Stomach (tissue), 9 donors: ENCODE results near the gene TP53I13. TPM values are rescaled to one million over a fixed set of nuclear protein-coding genes. Genes with fewer than 3 reads are reported as not detected.

Experiments used
- DNase-seq, 2 donors: peaks; one replicate each; pipeline versions ENCODE4 v3.0.0 to v3.0.0-alpha.2; 2013 to 2019
- H3K27ac ChIP-seq, 5 donors: fragments of 200-600 bp in 4 of 5; sonication (generic) in 4 of 5; one replicate each; pipeline ENCODE4 v1.5.1; 2013 to 2019; ENCODE audit warnings: mild to moderate bottlenecking in 1 of 5, moderate library complexity in 1 of 5
- H3K27me3 ChIP-seq, 3 donors: fragments of 200-600 bp; sonication (generic); one replicate each; pipeline ENCODE4 v1.5.1; 2017 to 2019; ENCODE audit warnings: mixed run types in 1 of 3
- H3K36me3 ChIP-seq, 4 donors: fragments of 200-600 bp; sonication (generic); 1 replicate in 3 of 4; 2 replicates in 1 of 4; pipeline ENCODE4 v1.5.1; 2016 to 2019
- H3K4me1 ChIP-seq, 4 donors: fragments of 200-600 bp; sonication (generic); one replicate each; pipeline ENCODE4 v1.5.1; 2016 to 2019
- H3K4me3 ChIP-seq, 4 donors: fragments of 200-600 bp; sonication (generic) in 3 of 4; one replicate each; pipeline ENCODE4 v1.5.1; 2016 to 2019; ENCODE audit warnings: mild to moderate bottlenecking in 1 of 4
- H3K9me3 ChIP-seq, 4 donors: fragments of 200-600 bp; sonication (generic); one replicate each; pipeline ENCODE4 v1.5.1; 2016 to 2019
- CTCF ChIP-seq, 7 experiments: fragments of 450-650 bp in 4 of 7; fragments of 200-600 bp in 3 of 7; sonication (generic) in 3 of 7; IDR thresholded peaks; one replicate each; pipeline ENCODE4 v1.5.1; 2016 to 2019; ENCODE audit warnings: antibody characterized with exemption in 7 of 7, control low read depth in 2 of 7, mild to moderate bottlenecking in 1 of 7
- EP300 ChIP-seq: sonication (generic); formaldehyde crosslinking; IDR thresholded peaks from one replicate; pipeline ENCODE4 v1.6.1; 2017; ENCODE audit warnings: antibody characterized with exemption
- POLR2A ChIP-seq, 4 donors: fragments of 450-650 bp; IDR thresholded peaks; one replicate each; pipeline ENCODE4 v1.6.1; 2016; ENCODE audit warnings: antibody characterized with exemption in 4 of 4, control low read depth in 2 of 4, mild to moderate bottlenecking in 1 of 4, moderate library complexity in 1 of 4
- POLR2AphosphoS5 ChIP-seq, 3 donors: sonication (generic); formaldehyde crosslinking; IDR thresholded peaks; one replicate each; pipeline ENCODE4 v1.6.1; 2016; ENCODE audit warnings: antibody characterized with exemption in 3 of 3
- WGBS, 5 donors: extraction: QIAGEN DNeasy Blood & Tissue Kit in 3 of 5; methylation state at CpG; one replicate each; pipeline versions ENCODE4 v1.1.5 to v1.1.7; 2013 to 2018; 5-methylcytosine and 5-hydroxymethylcytosine counted together
- intact Hi-C: fragments of 100-400 bp; cut with DNase I; formaldehyde crosslinking; loops from one replicate; pipeline ENCODE4 v1.15.1; 2023; ENCODE audit warnings: low total_unique reads
- polyA plus RNA-seq, 3 donors: library from polyadenylated mRNA; stranded (reverse); fragments of 200-250 nt; gene quantifications; one replicate each; pipeline ENCODE4 v1.2.3, GENCODE V29; 2013
- total RNA-seq, 5 donors: library from RNA; depleted of rRNA; stranded (reverse); fragments of >200 nt; gene quantifications; one replicate each; pipeline versions ENCODE4 v1.1.0 to v1.2.3, GENCODE V29; 2014 to 2016
- donor health status: healthy with polysubstance abuse.
- donor health status: Bipolar disorder and iron deficiency.
- donor health status: healthy.

Gene TP53I13
- total and polyA plus RNA-seq, 8 donors, result 27.7 to 299 (median 64.1) TPM

GRCh38 chr17:29591737-29592608 is 23.5 kb downstream of the TP53I13 start:
- H3K4me3 ChIP-seq, result peak overlapping the region; percentile 26 to 78 (median 32)
- intact Hi-C loops, result no loop called here
- H3K4me1 ChIP-seq, result peaks cover 56 to 75% (median 65%) of the 10 kb centered on the region in 4 donors
- no peaks in the 10 kb centered on the region for H3K36me3 ChIP-seq
- TF ChIP-seq CTCF (IDR thresholded peaks at IDR 0.05) (peak in 5 of 7 experiments; percentile 88 to 97 (median 93)), POLR2A (IDR thresholded peaks at IDR 0.05) (no peak), POLR2AphosphoS5 (IDR thresholded peaks at IDR 0.05) (peak in 2 of 3 donors; percentile 45 to 79)
- WGBS, 5 donors, result 7 to 9% (median 8%) methylated on average over 23 to 25 of the region's 25 CpGs
- peak overlapping the region; percentile 43 to 90 (median 84) for H3K27ac ChIP-seq
- H3K9me3 ChIP-seq, result no peaks in the 10 kb centered on the region
- DNase-seq, result peak; percentile 89 to 96
- peaks cover 0 to 9% (median 0%) of the 10 kb centered on the region in 3 donors for H3K27me3 ChIP-seq

DNA sequence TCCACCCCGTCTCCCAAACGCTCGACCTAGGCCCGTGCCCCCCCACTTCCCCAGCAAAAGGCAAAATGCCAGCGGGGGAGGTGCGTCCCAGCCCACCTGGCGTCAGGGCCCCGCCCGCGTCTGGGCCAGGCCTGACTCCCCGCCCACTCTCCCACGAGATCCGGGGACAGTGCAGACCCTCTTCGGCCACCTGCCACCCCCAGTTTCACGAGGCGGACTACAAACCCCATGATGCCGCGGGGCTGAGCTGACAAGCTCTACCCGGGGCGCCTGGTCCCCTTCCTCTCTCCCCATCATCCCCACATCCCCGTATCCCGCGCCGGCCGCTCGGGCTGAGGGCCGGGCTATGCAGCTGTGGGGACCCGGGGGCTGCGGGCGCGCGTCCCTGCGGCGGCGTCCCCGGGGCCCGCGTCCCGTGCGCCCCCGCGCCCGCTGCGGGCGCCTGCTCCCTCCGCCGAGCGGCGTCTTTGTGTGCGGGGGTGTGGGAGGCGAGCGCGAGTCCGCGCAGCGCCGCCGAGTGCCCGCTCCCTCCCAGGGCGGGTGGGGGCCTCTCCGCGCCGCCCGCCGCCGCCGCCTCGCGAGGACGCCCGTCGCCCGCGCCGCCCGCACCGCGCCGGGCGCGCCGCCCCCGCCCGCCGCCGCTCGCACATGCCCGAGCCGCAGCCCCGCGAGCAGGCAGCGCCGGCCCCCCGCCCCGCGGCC is 24.5 kb downstream of the TP53I13 start, which contains the start of gene ANKRD13B:
Gene ANKRD13B (plus strand): TSS at position 283 of the 702 bp plus-strand sequence. CDS start 490 bp downstream, outside the sequence.
- Histone ChIP-seq H3K27ac (peak within 1 kb of the TSS; percentile 43 to 90 (median 84)), H3K36me3 (no peaks in the 10 kb centered on the region), H3K4me1 (peaks cover 46 to 64% (median 55%) of the 10 kb centered on the region in 4 donors), H3K4me3 (peak within 1 kb of the TSS; percentile 66 to 84 (median 73)), H3K27me3 (peaks cover 0 to 9% (median 0%) of the 10 kb centered on the region in 3 donors), H3K9me3 (no peaks in the 10 kb centered on the region)
- TF ChIP-seq POLR2A (IDR thresholded peaks at IDR 0.05), result no peak
- no peak for TF ChIP-seq POLR2AphosphoS5 (IDR thresholded peaks at IDR 0.05)
- no peak for TF ChIP-seq CTCF (IDR thresholded peaks at IDR 0.05)
- DNase-seq, result peak in 1 of 2 donors; percentile 81
- intact Hi-C loops, result no loop called here
- 0 to 1% (median 0%) methylated on average over 43 to 88 of the region's 96 CpGs for WGBS, 5 donors

DNA sequence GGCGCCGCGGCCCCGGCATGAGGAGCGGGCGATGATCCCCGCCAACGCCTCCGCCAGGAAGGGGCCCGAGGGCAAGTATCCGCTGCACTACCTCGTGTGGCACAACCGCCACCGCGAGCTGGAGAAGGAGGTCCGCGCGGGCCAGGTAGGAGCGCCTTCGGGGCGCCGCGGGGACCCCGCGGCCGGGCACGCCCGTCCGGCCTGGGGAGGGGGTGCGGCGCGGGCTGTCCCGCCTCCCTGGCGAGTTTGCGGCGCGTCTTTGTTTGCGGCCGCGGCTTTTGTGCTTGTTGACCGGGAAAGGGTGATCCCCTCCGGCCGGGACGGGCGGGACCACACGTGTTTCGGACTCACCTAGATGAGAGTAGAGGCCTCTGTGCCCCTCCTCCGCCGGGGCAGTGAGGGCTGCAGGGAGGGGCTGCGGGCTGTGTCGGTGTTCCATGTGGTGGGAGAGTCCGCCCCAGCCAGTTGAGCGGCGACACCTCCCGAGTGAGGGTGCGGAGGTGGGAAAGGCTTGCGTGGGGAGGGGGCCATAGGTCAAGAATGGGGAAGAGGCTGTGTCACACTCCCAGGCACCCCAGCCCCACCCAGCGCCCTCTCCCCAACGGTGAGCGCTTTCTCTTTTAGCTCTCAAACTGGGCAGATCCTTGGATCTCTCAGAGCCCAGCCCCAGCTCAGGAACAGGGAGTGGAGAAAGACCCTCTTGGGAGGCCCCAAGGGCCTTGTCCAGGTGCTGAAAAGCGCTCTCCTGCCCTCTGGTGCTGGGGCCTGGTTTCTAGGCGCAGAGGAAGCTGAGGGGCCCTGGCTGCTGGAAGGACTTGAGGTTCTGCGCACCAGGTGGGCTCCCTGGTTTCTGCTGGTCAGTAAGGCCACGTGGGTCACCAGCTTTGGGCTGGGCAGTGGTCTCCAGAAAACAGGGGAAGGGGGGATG is 25.4 kb downstream of the TP53I13 start:
- H3K27me3 ChIP-seq, result peaks cover 0 to 9% (median 0%) of the 10 kb centered on the region in 3 donors
- H3K4me1 ChIP-seq, result peaks cover 38 to 56% (median 47%) of the 10 kb centered on the region in 4 donors
- WGBS, 5 donors, result 5 to 14% (median 7%) methylated on average over 22 to 64 of the region's 64 CpGs
- peak overlapping the region; percentile 66 to 84 (median 73) for H3K4me3 ChIP-seq
- peak overlapping the region in 2 of 5 donors; percentile 30 to 54 for H3K27ac ChIP-seq
- no peaks in the 10 kb centered on the region for H3K9me3 ChIP-seq
- intact Hi-C loops, result no loop called here
- peak in 1 of 7 experiments; percentile 13 for TF ChIP-seq CTCF (IDR thresholded peaks at IDR 0.05)
- no peak for TF ChIP-seq EP300
- peak in 1 of 2 donors; percentile 72 for DNase-seq
- no peaks in the 10 kb centered on the region for H3K36me3 ChIP-seq
